ENCODE results near the gene CCND1.

CCND1 gene

GRCh38 chr11:69657911-69658625 lies 17.1 kb downstream of the CCND1 start:
- Mint-ChIP-seq H3K27me3 (peaks cover 2% of the 10 kb centered on the region), H3K27ac (no peak overlapping the region), H3K36me3 (ENCODE audit: low read depth) (peaks cover 13% of the 10 kb centered on the region), H3K4me3 (no peak overlapping the region), H3K9me3 (no peaks in the 10 kb centered on the region), H3K4me1 (ENCODE audit: low read depth) (peaks cover 12% of the 10 kb centered on the region)
- intact Hi-C loops (cut with micrococcal nuclease) = no loop called here

GRCh38 chr11:69658626-69659450 lies 17.9 kb downstream of the CCND1 start:
- intact Hi-C loops (cut with micrococcal nuclease) = no loop called here
- Mint-ChIP-seq H3K4me3 (no peak overlapping the region), H3K9me3 (no peaks in the 10 kb centered on the region), H3K36me3 (ENCODE audit: low read depth) (peaks cover 21% of the 10 kb centered on the region), H3K27me3 (peaks cover 2% of the 10 kb centered on the region), H3K4me1 (ENCODE audit: low read depth) (peaks cover 14% of the 10 kb centered on the region), H3K27ac (no peak overlapping the region)

- intact Hi-C loops (cut with micrococcal nuclease) = no loop called here
- Mint-ChIP-seq H3K27me3 (peaks cover 1% of the 10 kb centered on the region), H3K4me1 (ENCODE audit: low read depth) (peaks cover 14% of the 10 kb centered on the region), H3K4me3 (no peak overlapping the region), H3K36me3 (ENCODE audit: low read depth) (peaks cover 29% of the 10 kb centered on the region), H3K27ac (no peak overlapping the region), H3K9me3 (no peaks in the 10 kb centered on the region)
These were observed 18.6 kb downstream of the CCND1 start for GRCh38 chr11:69659591-69659990.

GRCh38 chr11:69660001-69660500 lies 19.1 kb downstream of the CCND1 start:
- H3K36me3 Mint-ChIP-seq (ENCODE audit: low read depth) = peaks cover 33% of the 10 kb centered on the region
- no peaks in the 10 kb centered on the region for H3K9me3 Mint-ChIP-seq
- H3K4me3 Mint-ChIP-seq = no peak overlapping the region
- H3K27me3 Mint-ChIP-seq = peaks cover 1% of the 10 kb centered on the region
- intact Hi-C loops (cut with micrococcal nuclease) = no loop called here
- H3K4me1 Mint-ChIP-seq (ENCODE audit: low read depth) = peaks cover 14% of the 10 kb centered on the region
- no peak overlapping the region for H3K27ac Mint-ChIP-seq

- H3K27ac Mint-ChIP-seq = no peak overlapping the region
- H3K4me3 Mint-ChIP-seq = no peak overlapping the region
- H3K9me3 Mint-ChIP-seq = no peaks in the 10 kb centered on the region
- peaks cover 46% of the 10 kb centered on the region for H3K36me3 Mint-ChIP-seq (ENCODE audit: low read depth)
- peaks cover 14% of the 10 kb centered on the region for H3K4me1 Mint-ChIP-seq (ENCODE audit: low read depth)
- intact Hi-C loops (cut with micrococcal nuclease) = no loop called here
- no peaks in the 10 kb centered on the region for H3K27me3 Mint-ChIP-seq
These were observed 20.4 kb downstream of the CCND1 start for GRCh38 chr11:69661413-69661715.

GRCh38 chr11:69662021-69662698 lies 21.2 kb downstream of the CCND1 start:
- intact Hi-C loops (cut with micrococcal nuclease) = no loop called here
- Mint-ChIP-seq H3K4me3 (no peak overlapping the region), H3K9me3 (no peaks in the 10 kb centered on the region), H3K27ac (no peak overlapping the region), H3K27me3 (no peaks in the 10 kb centered on the region), H3K4me1 (ENCODE audit: low read depth) (peaks cover 14% of the 10 kb centered on the region), H3K36me3 (ENCODE audit: low read depth) (peaks cover 54% of the 10 kb centered on the region)

- Mint-ChIP-seq H3K4me1 (ENCODE audit: low read depth) (peaks cover 14% of the 10 kb centered on the region), H3K9me3 (no peaks in the 10 kb centered on the region), H3K27me3 (no peaks in the 10 kb centered on the region), H3K36me3 (ENCODE audit: low read depth) (peaks cover 61% of the 10 kb centered on the region), H3K4me3 (no peak overlapping the region), H3K27ac (no peak overlapping the region)
- intact Hi-C loops (cut with micrococcal nuclease) = no loop called here
These were observed 21.9 kb downstream of the CCND1 start for GRCh38 chr11:69662806-69663205.

- H3K27me3 Mint-ChIP-seq = no peaks in the 10 kb centered on the region
- intact Hi-C loops (cut with micrococcal nuclease) = no loop called here
- H3K4me1 Mint-ChIP-seq (ENCODE audit: low read depth) = peaks cover 14% of the 10 kb centered on the region
- H3K27ac Mint-ChIP-seq = no peak overlapping the region
- H3K4me3 Mint-ChIP-seq = no peak overlapping the region
- peaks cover 66% of the 10 kb centered on the region for H3K36me3 Mint-ChIP-seq (ENCODE audit: low read depth)
- H3K9me3 Mint-ChIP-seq = no peaks in the 10 kb centered on the region
These were observed 22.4 kb downstream of the CCND1 start for GRCh38 chr11:69663326-69663725.

- Mint-ChIP-seq H3K4me1 (ENCODE audit: low read depth) (peaks cover 14% of the 10 kb centered on the region), H3K9me3 (no peaks in the 10 kb centered on the region), H3K27me3 (no peaks in the 10 kb centered on the region), H3K36me3 (ENCODE audit: low read depth) (peaks cover 75% of the 10 kb centered on the region), H3K4me3 (no peak overlapping the region), H3K27ac (no peak overlapping the region)
- intact Hi-C loops (cut with micrococcal nuclease) = no loop called here
These were observed 23.3 kb downstream of the CCND1 start for GRCh38 chr11:69664103-69664775.

- peaks cover 14% of the 10 kb centered on the region for H3K4me1 Mint-ChIP-seq (ENCODE audit: low read depth)
- no peak overlapping the region for H3K27ac Mint-ChIP-seq
- peaks cover 82% of the 10 kb centered on the region for H3K36me3 Mint-ChIP-seq (ENCODE audit: low read depth)
- H3K4me3 Mint-ChIP-seq = no peak overlapping the region
- no peaks in the 10 kb centered on the region for H3K27me3 Mint-ChIP-seq
- H3K9me3 Mint-ChIP-seq = no peaks in the 10 kb centered on the region
- intact Hi-C loops (cut with micrococcal nuclease) = no loop called here
These were observed 23.9 kb downstream of the CCND1 start for GRCh38 chr11:69664901-69665300.

GRCh38 chr11:69665669-69666068 lies 24.7 kb downstream of the CCND1 start:
- H3K27me3 Mint-ChIP-seq = no peaks in the 10 kb centered on the region
- H3K9me3 Mint-ChIP-seq = no peaks in the 10 kb centered on the region
- H3K36me3 Mint-ChIP-seq (ENCODE audit: low read depth) = peaks cover 89% of the 10 kb centered on the region
- intact Hi-C loops (cut with micrococcal nuclease) = no loop called here
- H3K4me1 Mint-ChIP-seq (ENCODE audit: low read depth) = peaks cover 20% of the 10 kb centered on the region
- no peak overlapping the region for H3K27ac Mint-ChIP-seq
- H3K4me3 Mint-ChIP-seq = no peak overlapping the region

GRCh38 chr11:69666261-69666660 lies 25.3 kb downstream of the CCND1 start:
- no peaks in the 10 kb centered on the region for H3K27me3 Mint-ChIP-seq
- peaks cover 20% of the 10 kb centered on the region for H3K4me1 Mint-ChIP-seq (ENCODE audit: low read depth)
- intact Hi-C loops (cut with micrococcal nuclease) = no loop called here
- no peaks in the 10 kb centered on the region for H3K9me3 Mint-ChIP-seq
- no peak overlapping the region for H3K27ac Mint-ChIP-seq
- H3K36me3 Mint-ChIP-seq (ENCODE audit: low read depth) = peaks cover 89% of the 10 kb centered on the region
- H3K4me3 Mint-ChIP-seq = no peak overlapping the region

GRCh38 chr11:69666752-69667536 lies 26.0 kb downstream of the CCND1 start:
- H3K27ac Mint-ChIP-seq = no peak overlapping the region
- H3K36me3 Mint-ChIP-seq (ENCODE audit: low read depth) = peaks cover 93% of the 10 kb centered on the region
- intact Hi-C loops (cut with micrococcal nuclease) = no loop called here
- peaks cover 18% of the 10 kb centered on the region for H3K4me1 Mint-ChIP-seq (ENCODE audit: low read depth)
- H3K9me3 Mint-ChIP-seq = no peaks in the 10 kb centered on the region
- H3K4me3 Mint-ChIP-seq = no peak overlapping the region
- H3K27me3 Mint-ChIP-seq = no peaks in the 10 kb centered on the region
